CD14-positive monocyte (primary cell): ENCODE data around the gene DHX30. TPM values are rescaled to one million over a fixed set of nuclear protein-coding genes. Genes with fewer than 3 reads are reported as not detected.

ENCODE experiments used
- DNase-seq, 3 donors: peaks; one replicate each; pipeline ENCODE4 v3.0.0-alpha.2; 2011 to 2022
- H2AFZ ChIP-seq: 2 replicates; pipeline ENCODE4 v1.6.0; 2012; ENCODE audit warnings: mild to moderate bottlenecking, low read depth, low read length, inconsistent platforms; ENCODE audit not compliant: insufficient read depth, poor library complexity, severe bottlenecking
- H3K27ac ChIP-seq, 2 donors: 1 replicate in 1 of 2; 2 replicates in 1 of 2; pipeline ENCODE4 v1.5.1; 2012 to 2013; ENCODE audit warnings: low read length in 2 of 2, control low read depth in 1 of 2, inconsistent platforms in 1 of 2, low read depth in 1 of 2, mild to moderate bottlenecking in 1 of 2
- H3K27me3 ChIP-seq, 2 donors: one replicate each; pipeline versions ENCODE4 v1.6.0 to v1.6.1; 2011 to 2013; ENCODE audit warnings: low read length in 2 of 2; ENCODE audit not compliant: control insufficient read depth in 2 of 2, insufficient read depth in 2 of 2
- H3K36me3 ChIP-seq, 2 donors: replicated peaks in 1 of 2; 1 replicate in 1 of 2; 2 replicates in 1 of 2; pipeline versions ENCODE4 v1.5.1 to v1.6.1; 2012 to 2013; ENCODE audit warnings: low read length in 2 of 2, control low read depth in 1 of 2, inconsistent platforms in 1 of 2, mild to moderate bottlenecking in 1 of 2; ENCODE audit not compliant: insufficient read depth in 2 of 2, control insufficient read depth in 1 of 2
- H3K4me1 ChIP-seq, 2 donors: 1 replicate in 1 of 2; 2 replicates in 1 of 2; pipeline versions ENCODE4 v1.5.1 to v1.6.1; 2012 to 2013; ENCODE audit warnings: low read length in 2 of 2, control low read depth in 1 of 2, inconsistent platforms in 1 of 2, mild to moderate bottlenecking in 1 of 2, moderate library complexity in 1 of 2; ENCODE audit not compliant: insufficient read depth in 2 of 2, control insufficient read depth in 1 of 2
- H3K4me2 ChIP-seq: replicated peaks from 2 replicates; pipeline ENCODE3; 2012; ENCODE audit warnings: low read length, moderate library complexity, mild to moderate bottlenecking; ENCODE audit not compliant: poor library complexity, severe bottlenecking; ENCODE audit errors: extremely low read depth
- H3K4me3 ChIP-seq, 3 experiments: fragments of 200-600 bp in 1 of 3; sonication (generic) in 1 of 3; replicated peaks in 1 of 3; 1 replicate in 2 of 3; 2 replicates in 1 of 3; pipeline ENCODE4 v1.5.1; 2011 to 2013; ENCODE audit warnings: low read length in 3 of 3, mild to moderate bottlenecking in 3 of 3, control low read depth in 2 of 3, low read depth in 2 of 3, inconsistent platforms in 1 of 3, moderate library complexity in 1 of 3
- H3K79me2 ChIP-seq: 2 replicates; pipeline ENCODE4 v1.6.0; 2012; ENCODE audit warnings: mild to moderate bottlenecking, control low read depth, inconsistent platforms, low read length, moderate library complexity; ENCODE audit not compliant: insufficient read depth
- H3K9ac ChIP-seq: 2 replicates; pipeline ENCODE4 v1.6.0; 2017; ENCODE audit warnings: low read length, mild to moderate bottlenecking; ENCODE audit not compliant: insufficient read depth, poor library complexity, severe bottlenecking
- H3K9me3 ChIP-seq, 2 donors: replicated peaks in 1 of 2; 1 replicate in 1 of 2; 2 replicates in 1 of 2; pipeline versions ENCODE4 v1.5.1 to v1.6.1; 2012 to 2013; ENCODE audit warnings: low read length in 2 of 2, control low read depth in 1 of 2; ENCODE audit not compliant: control insufficient read depth in 1 of 2, insufficient read depth in 1 of 2
- H4K20me1 ChIP-seq: 2 replicates; pipeline ENCODE4 v1.6.0; 2012; ENCODE audit warnings: mild to moderate bottlenecking, low read length, control low read depth, moderate library complexity; ENCODE audit not compliant: insufficient read depth
- H3K27ac Mint-ChIP-seq, 7 donors: one replicate each; pipeline ENCODE4 v1.8.0; 2020; ENCODE audit warnings: mild to moderate bottlenecking in 7 of 7, mixed read lengths in 7 of 7, moderate library complexity in 6 of 7, inconsistent platforms in 2 of 7
- H3K27me3 Mint-ChIP-seq, 3 donors: one replicate each; pipeline ENCODE4 v1.8.0; 2021 to 2022; ENCODE audit warnings: low read depth in 3 of 3, mild to moderate bottlenecking in 3 of 3, mixed read lengths in 3 of 3, moderate library complexity in 3 of 3, inconsistent platforms in 1 of 3
- H3K36me3 Mint-ChIP-seq, 2 donors: one replicate each; pipeline ENCODE4 v1.8.0; 2020; ENCODE audit warnings: mixed read lengths in 2 of 2, inconsistent platforms in 1 of 2, mild to moderate bottlenecking in 1 of 2
- H3K4me1 Mint-ChIP-seq: one replicate; pipeline ENCODE4 v1.8.0; 2020; ENCODE audit warnings: mild to moderate bottlenecking, mixed read lengths
- H3K4me3 Mint-ChIP-seq, 2 donors: one replicate each; pipeline ENCODE4 v1.8.0; 2020; ENCODE audit warnings: mild to moderate bottlenecking in 2 of 2, mixed read lengths in 2 of 2, moderate library complexity in 1 of 2
- H3K9me3 Mint-ChIP-seq, 7 donors: one replicate each; pipeline ENCODE4 v1.8.0; 2020 to 2022; ENCODE audit warnings: mixed read lengths in 7 of 7, mild to moderate bottlenecking in 6 of 7, moderate library complexity in 6 of 7, inconsistent platforms in 2 of 7
- WGBS: methylation state at CpG from one replicate; pipeline ENCODE4 v1.1.5; 2013; ENCODE audit warnings: missing lambda C conversion rate; ENCODE audit not compliant: insufficient coverage; 5-methylcytosine and 5-hydroxymethylcytosine counted together
- intact Hi-C, 2 donors: fragments of 100-400 bp; cut with micrococcal nuclease; formaldehyde crosslinking; loops; one replicate each; pipeline versions ENCODE4 v1.15.0 to v1.15.1; 2023
- polyA plus RNA-seq, 3 donors: library from polyadenylated mRNA; depleted of rRNA in 1 of 3; unstranded in 2 of 3; stranded (reverse) in 1 of 3; fragments of 300-500 nt in 2 of 3; fragments of >200 nt in 1 of 3; fragmentation: Illumina TruSeq in 2 of 3; gene quantifications; 1 replicate in 2 of 3; 2 replicates in 1 of 3; pipeline ENCODE4 v1.2.3, GENCODE V29; 2012 to 2021
- TF ChIP-seq, protein P1 (sequence below): fragments of 200-600 bp; IDR thresholded peaks from one replicate; pipeline ENCODE4 v1.8.0; 2022; ENCODE audit warnings: antibody characterized with exemption, mild to moderate bottlenecking

Gene DHX30
- polyA plus RNA-seq, 3 donors = 19.4 to 43.9 (median 20.1) TPM

DNA sequence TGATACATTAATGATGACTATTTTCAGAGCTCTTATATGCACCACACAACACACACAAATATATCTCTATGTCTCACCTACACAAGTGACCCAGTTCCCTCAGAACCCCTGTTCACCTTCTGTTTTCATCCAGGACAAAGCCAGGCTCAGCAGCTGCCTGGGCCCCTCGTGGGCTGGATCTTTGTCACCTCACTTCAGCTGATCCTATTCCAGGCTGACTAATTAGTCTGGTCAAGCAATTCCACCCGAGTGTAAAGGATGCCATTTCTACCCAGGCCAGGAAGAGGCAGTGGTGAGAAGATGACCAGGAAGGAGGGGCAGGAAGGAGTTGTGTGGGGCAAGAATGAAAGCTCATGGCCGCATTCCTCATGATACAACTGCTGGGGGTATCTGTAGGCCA, 62.3 kb downstream of the DHX30 start:
- Mint-ChIP-seq H3K27me3 (peaks cover 0 to 4% (median 2%) of the 10 kb centered on the region in 3 donors), H3K4me3 (no peak overlapping the region), H3K36me3 (peaks cover 60 to 70% of the 10 kb centered on the region in 2 donors), H3K9me3 (no peaks in the 10 kb centered on the region), H3K27ac (peak overlapping the region in 3 of 7 donors; percentile 2 to 60 (median 19)), H3K4me1 (no peaks in the 10 kb centered on the region)
- H4K20me1 ChIP-seq = no peaks in the 10 kb centered on the region
- H3K27ac ChIP-seq = no peak overlapping the region
- H3K4me2 ChIP-seq = no peak overlapping the region
- intact Hi-C loops = no loop called here
- no peaks in the 10 kb centered on the region for H3K4me1 ChIP-seq
- no peaks in the 10 kb centered on the region for H3K79me2 ChIP-seq
- H2AFZ ChIP-seq = no peak overlapping the region
- WGBS = 100% methylated on average over 1 of the region's 3 CpGs
- no peaks in the 10 kb centered on the region for H3K27me3 ChIP-seq
- no peak overlapping the region for H3K4me3 ChIP-seq
- DNase-seq = no peak
- TF ChIP-seq, protein P1, sequence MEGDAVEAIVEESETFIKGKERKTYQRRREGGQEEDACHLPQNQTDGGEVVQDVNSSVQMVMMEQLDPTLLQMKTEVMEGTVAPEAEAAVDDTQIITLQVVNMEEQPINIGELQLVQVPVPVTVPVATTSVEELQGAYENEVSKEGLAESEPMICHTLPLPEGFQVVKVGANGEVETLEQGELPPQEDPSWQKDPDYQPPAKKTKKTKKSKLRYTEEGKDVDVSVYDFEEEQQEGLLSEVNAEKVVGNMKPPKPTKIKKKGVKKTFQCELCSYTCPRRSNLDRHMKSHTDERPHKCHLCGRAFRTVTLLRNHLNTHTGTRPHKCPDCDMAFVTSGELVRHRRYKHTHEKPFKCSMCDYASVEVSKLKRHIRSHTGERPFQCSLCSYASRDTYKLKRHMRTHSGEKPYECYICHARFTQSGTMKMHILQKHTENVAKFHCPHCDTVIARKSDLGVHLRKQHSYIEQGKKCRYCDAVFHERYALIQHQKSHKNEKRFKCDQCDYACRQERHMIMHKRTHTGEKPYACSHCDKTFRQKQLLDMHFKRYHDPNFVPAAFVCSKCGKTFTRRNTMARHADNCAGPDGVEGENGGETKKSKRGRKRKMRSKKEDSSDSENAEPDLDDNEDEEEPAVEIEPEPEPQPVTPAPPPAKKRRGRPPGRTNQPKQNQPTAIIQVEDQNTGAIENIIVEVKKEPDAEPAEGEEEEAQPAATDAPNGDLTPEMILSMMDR = no peak
- peaks cover 41 to 75% of the 10 kb centered on the region in 2 donors for H3K36me3 ChIP-seq
- no peak overlapping the region for H3K9ac ChIP-seq
- H3K9me3 ChIP-seq = no peaks in the 10 kb centered on the region

DNA sequence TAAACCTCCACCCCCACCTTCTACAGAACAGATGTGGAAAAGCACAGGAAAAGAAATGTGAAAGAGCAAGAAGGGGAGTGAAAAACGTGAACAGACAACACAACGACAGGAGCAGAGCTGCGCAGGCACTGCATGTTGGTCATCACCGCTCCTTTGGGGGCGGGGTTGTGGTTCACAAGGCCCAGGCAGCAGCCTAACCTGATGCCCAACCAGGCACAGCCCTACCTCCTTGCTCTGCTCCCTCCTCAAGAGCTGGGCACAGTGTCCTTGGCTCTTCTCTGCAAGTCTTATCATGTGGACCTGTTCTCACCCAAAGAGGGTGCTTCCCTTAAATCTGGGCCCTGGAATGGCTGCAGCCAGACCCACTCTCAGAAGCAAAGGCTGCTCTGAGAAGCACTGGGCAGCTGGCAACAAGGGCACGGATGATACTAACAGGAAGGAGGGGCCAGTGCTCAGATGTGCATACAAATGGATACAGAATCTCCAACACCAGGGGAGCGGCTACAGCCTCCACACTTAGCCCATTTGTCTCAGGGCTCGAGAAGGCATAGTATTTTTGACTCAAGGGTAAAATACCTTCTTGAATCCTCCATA, 64.6 kb downstream of the DHX30 start:
- intact Hi-C loops = no loop called here
- TF ChIP-seq, protein P1 = no peak
- no peak overlapping the region for H3K4me2 ChIP-seq
- H3K27me3 ChIP-seq = no peaks in the 10 kb centered on the region
- no peak overlapping the region for H3K27ac ChIP-seq
- no peak overlapping the region for H3K4me3 ChIP-seq
- no peaks in the 10 kb centered on the region for H3K4me1 Mint-ChIP-seq
- DNase-seq = no peak
- H3K4me3 Mint-ChIP-seq = no peak overlapping the region
- no peaks in the 10 kb centered on the region for H3K4me1 ChIP-seq
- peaks cover 74 to 82% of the 10 kb centered on the region in 2 donors for H3K36me3 Mint-ChIP-seq
- H4K20me1 ChIP-seq = no peaks in the 10 kb centered on the region
- H3K36me3 ChIP-seq = peaks cover 57 to 93% of the 10 kb centered on the region in 2 donors
- WGBS = 100% methylated on average over 6 of the region's 8 CpGs
- H3K9me3 ChIP-seq = no peaks in the 10 kb centered on the region
- H2AFZ ChIP-seq = no peak overlapping the region
- peaks cover 0 to 2% (median 0%) of the 10 kb centered on the region in 3 donors for H3K27me3 Mint-ChIP-seq
- H3K79me2 ChIP-seq = no peaks in the 10 kb centered on the region
- H3K9me3 Mint-ChIP-seq = no peaks in the 10 kb centered on the region
- no peak overlapping the region for H3K9ac ChIP-seq
- H3K27ac Mint-ChIP-seq = peak overlapping the region in 2 of 7 donors; percentile 60 to 64
